ENCODE measurements around the gene PPP1R13B. TPM values are rescaled to one million over a fixed set of nuclear protein-coding genes. Genes with fewer than 3 reads are reported as not detected.

The PPP1R13B gene
- total and polyA plus RNA-seq, 2 donors from 2014 or later = 15.1 to 69.4 TPM

DNA sequence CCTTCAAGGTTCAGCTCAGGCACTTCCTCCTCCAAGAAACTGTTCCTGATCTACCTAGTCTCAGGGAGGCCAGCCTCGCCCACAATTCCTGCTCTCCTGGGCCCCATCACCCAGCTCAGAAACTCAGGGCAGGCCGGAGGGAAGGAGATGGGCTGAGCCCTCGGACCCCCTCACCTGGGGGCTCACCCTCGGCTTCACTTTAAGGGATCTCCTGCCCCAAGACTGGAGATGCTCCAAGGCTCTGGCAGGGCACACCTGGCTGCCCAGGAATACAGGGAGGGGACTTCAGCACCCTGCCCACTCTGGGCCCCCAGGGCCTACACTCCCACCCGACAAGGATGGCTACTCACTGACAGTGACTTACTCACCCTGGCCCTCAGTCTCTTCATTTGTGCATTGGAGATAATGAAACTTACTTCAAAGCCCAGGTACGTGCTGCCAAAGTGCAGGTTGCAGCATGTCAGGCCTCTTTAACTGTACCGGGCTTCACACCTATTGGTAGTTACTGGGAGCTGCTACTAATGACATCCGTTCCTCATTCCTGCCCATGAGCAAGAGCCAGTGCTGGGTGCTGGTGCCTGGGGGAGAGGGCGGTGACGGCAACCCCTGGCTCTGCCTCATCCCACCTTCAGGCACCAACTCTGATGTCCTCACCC lies 21.0 kb upstream of the PPP1R13B start:
- Histone ChIP-seq H3K4me1 (ENCODE audit: control insufficient read depth in 2 of 3, insufficient read depth in 2 of 3, low read depth in 1 of 3, low read length in 3 of 3) (peaks cover 0 to 22% (median 14%) of the 10 kb centered on the region in 3 donors), H3K9ac (ENCODE audit: low read length in 3 of 3) (no peak overlapping the region), H3K27ac (ENCODE audit: low read depth in 2 of 2, low read length in 2 of 2) (no peak overlapping the region), H3K36me3 (ENCODE audit: control insufficient read depth in 2 of 3, insufficient read depth in 3 of 3, low read length in 3 of 3) (no peaks in the 10 kb centered on the region), H3K4me3 (ENCODE audit: low read length in 3 of 3) (no peak overlapping the region), H3K9me3 (ENCODE audit: control insufficient read depth in 2 of 3, insufficient read depth in 1 of 3, low read length in 3 of 3) (no peaks in the 10 kb centered on the region), H3K27me3 (ENCODE audit: control insufficient read depth, insufficient read depth, low read length) (no peaks in the 10 kb centered on the region)
- FAIRE-seq (no peak), DNase-seq (no peak)
- intact Hi-C loops (cut with DNase I) = no loop called here
- TF ChIP-seq, protein P1, sequence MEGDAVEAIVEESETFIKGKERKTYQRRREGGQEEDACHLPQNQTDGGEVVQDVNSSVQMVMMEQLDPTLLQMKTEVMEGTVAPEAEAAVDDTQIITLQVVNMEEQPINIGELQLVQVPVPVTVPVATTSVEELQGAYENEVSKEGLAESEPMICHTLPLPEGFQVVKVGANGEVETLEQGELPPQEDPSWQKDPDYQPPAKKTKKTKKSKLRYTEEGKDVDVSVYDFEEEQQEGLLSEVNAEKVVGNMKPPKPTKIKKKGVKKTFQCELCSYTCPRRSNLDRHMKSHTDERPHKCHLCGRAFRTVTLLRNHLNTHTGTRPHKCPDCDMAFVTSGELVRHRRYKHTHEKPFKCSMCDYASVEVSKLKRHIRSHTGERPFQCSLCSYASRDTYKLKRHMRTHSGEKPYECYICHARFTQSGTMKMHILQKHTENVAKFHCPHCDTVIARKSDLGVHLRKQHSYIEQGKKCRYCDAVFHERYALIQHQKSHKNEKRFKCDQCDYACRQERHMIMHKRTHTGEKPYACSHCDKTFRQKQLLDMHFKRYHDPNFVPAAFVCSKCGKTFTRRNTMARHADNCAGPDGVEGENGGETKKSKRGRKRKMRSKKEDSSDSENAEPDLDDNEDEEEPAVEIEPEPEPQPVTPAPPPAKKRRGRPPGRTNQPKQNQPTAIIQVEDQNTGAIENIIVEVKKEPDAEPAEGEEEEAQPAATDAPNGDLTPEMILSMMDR (IDR thresholded peaks at IDR 0.05; ENCODE audit: borderline replicate concordance, extremely low read depth, insufficient read depth) = no peak

DNA sequence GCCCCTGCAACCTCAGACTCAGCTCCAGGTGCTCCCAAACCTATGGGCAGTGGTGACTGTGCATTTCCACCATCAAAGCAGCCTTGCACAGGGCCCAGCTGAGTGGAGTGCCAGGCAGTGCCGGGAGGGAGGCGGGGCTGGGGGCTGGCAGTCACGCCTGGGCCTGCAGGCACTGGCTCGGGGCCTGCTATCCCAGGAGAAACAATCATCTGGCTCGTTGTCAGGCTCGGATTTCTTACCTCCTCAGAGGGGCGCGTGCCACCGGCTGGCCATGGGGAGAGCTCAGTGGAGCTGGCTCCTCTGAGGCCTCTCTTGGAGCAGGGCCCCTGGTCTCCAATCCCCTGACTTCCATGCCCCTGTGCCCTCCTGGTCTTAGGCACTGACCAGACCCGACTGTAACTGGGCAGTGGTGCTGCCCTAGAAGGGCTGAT lies 20.2 kb upstream of the PPP1R13B start:
- Histone ChIP-seq H3K4me3 (ENCODE audit: low read length in 3 of 3) (no peak overlapping the region), H3K36me3 (ENCODE audit: control insufficient read depth in 2 of 3, insufficient read depth in 3 of 3, low read length in 3 of 3) (no peaks in the 10 kb centered on the region), H3K27me3 (ENCODE audit: control insufficient read depth, insufficient read depth, low read length) (no peaks in the 10 kb centered on the region), H3K27ac (ENCODE audit: low read depth in 2 of 2, low read length in 2 of 2) (no peak overlapping the region), H3K4me1 (ENCODE audit: control insufficient read depth in 2 of 3, insufficient read depth in 2 of 3, low read depth in 1 of 3, low read length in 3 of 3) (peaks cover 0 to 20% (median 13%) of the 10 kb centered on the region in 3 donors), H3K9ac (ENCODE audit: low read length in 3 of 3) (no peak overlapping the region), H3K9me3 (ENCODE audit: control insufficient read depth in 2 of 3, insufficient read depth in 1 of 3, low read length in 3 of 3) (no peaks in the 10 kb centered on the region)
- FAIRE-seq (no peak), DNase-seq (peak; percentile 65 to 88 (median 75))
- intact Hi-C loops (cut with DNase I) = no loop called here
- TF ChIP-seq, protein P1 (IDR thresholded peaks at IDR 0.05; ENCODE audit: borderline replicate concordance, extremely low read depth, insufficient read depth) = no peak

DNA sequence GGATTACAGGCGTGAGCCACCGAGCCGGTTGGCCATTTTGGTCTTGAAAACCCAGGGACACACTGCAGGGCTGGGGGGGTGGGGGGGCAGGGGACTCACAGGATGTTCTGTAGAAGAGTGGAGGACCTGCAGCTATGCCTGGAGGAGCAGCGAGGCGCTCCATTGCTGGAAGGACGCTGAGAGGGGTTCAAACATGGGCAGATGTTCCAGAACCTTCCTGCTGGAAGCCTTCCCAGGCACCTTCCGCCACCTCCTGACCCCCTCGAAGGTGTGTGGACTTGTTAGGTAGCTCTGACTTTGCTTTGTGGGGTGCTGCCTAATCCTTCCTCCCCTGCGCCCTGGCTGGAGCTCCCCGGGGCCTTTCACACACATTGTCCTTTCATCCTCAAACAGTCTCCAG lies 19.6 kb upstream of the PPP1R13B start:
- H3K4me1 ChIP-seq (ENCODE audit: control insufficient read depth in 2 of 3, insufficient read depth in 2 of 3, low read depth in 1 of 3, low read length in 3 of 3) = peaks cover 0 to 15% (median 10%) of the 10 kb centered on the region in 3 donors
- FAIRE-seq (no peak), DNase-seq (no peak)
- no peaks in the 10 kb centered on the region for H3K36me3 ChIP-seq (ENCODE audit: control insufficient read depth in 2 of 3, insufficient read depth in 3 of 3, low read length in 3 of 3)
- TF ChIP-seq, protein P1 (IDR thresholded peaks at IDR 0.05; ENCODE audit: borderline replicate concordance, extremely low read depth, insufficient read depth) = no peak
- H3K27ac ChIP-seq (ENCODE audit: low read depth in 2 of 2, low read length in 2 of 2) = no peak overlapping the region
- no peaks in the 10 kb centered on the region for H3K9me3 ChIP-seq (ENCODE audit: control insufficient read depth in 2 of 3, insufficient read depth in 1 of 3, low read length in 3 of 3)
- no peak overlapping the region for H3K4me3 ChIP-seq (ENCODE audit: low read length in 3 of 3)
- no peak overlapping the region for H3K9ac ChIP-seq (ENCODE audit: low read length in 3 of 3)
- H3K27me3 ChIP-seq (ENCODE audit: control insufficient read depth, insufficient read depth, low read length) = no peaks in the 10 kb centered on the region
- intact Hi-C loops (cut with DNase I) = no loop called here
